AG09309 (cell line): ENCODE measurements around the gene SNCB.

ENCODE experiments used
- DNase-seq: peaks from one replicate; pipeline ENCODE4 v3.0.0-alpha.2; 2010; ENCODE audit warnings: low read depth
- H3K4me3 ChIP-seq: 2 replicates; pipeline ENCODE4 v1.5.1; 2011; ENCODE audit warnings: mild to moderate bottlenecking, low read depth, low read length, moderate library complexity; ENCODE audit not compliant: control insufficient read depth
- CTCF ChIP-seq: IDR thresholded peaks from 2 replicates; pipeline ENCODE4 v1.5.1; 2011; ENCODE audit warnings: mild to moderate bottlenecking, low read depth, low read length, inconsistent platforms; ENCODE audit not compliant: insufficient read depth, control insufficient read depth; ENCODE audit errors: missing control alignments

Gene SNCB

GRCh38 chr5:176644878-176645670 lies 14.7 kb upstream of the SNCB start:
- no peak for TF ChIP-seq CTCF
- no peak overlapping the region for H3K4me3 ChIP-seq
- no peak for DNase-seq

GRCh38 chr5:176644294-176644693 lies 14.0 kb upstream of the SNCB start:
- H3K4me3 ChIP-seq, result no peak overlapping the region
- no peak for DNase-seq
- no peak for TF ChIP-seq CTCF

- TF ChIP-seq CTCF, result no peak
- no peak for DNase-seq
- no peak overlapping the region for H3K4me3 ChIP-seq
Observed at GRCh38 chr5:176643491-176644219, 13.3 kb upstream of the SNCB start.

- DNase-seq, result no peak
- TF ChIP-seq CTCF, result no peak
- H3K4me3 ChIP-seq, result no peak overlapping the region
Observed at GRCh38 chr5:176642675-176643490, 12.5 kb upstream of the SNCB start.

- DNase-seq, result no peak
- H3K4me3 ChIP-seq, result no peak overlapping the region
- TF ChIP-seq CTCF, result no peak
Observed at GRCh38 chr5:176640616-176641015, 10.3 kb upstream of the SNCB start.

GRCh38 chr5:176639981-176640380 lies 9.6 kb upstream of the SNCB start:
- no peak for DNase-seq
- no peak for TF ChIP-seq CTCF
- no peak overlapping the region for H3K4me3 ChIP-seq
